Fibroblast of lung (primary cell): ENCODE results near the gene SF3B5. TPM values are rescaled to one million over a fixed set of nuclear protein-coding genes. Genes with fewer than 3 reads are reported as not detected.

ENCODE experiments used
- DNase-seq, 2 donors: peaks; one replicate each; pipeline versions ENCODE4 v3.0.0 to v3.0.0-alpha.2; 2010; ENCODE audit warnings: low read depth in 2 of 2
- H2AFZ ChIP-seq: 2 replicates; pipeline ENCODE4 v1.5.1; 2012; ENCODE audit warnings: low read length, control low read depth, inconsistent platforms
- H3K27ac ChIP-seq: 2 replicates; pipeline ENCODE4 v1.5.1; 2011; ENCODE audit warnings: low read length, control low read depth; ENCODE audit not compliant: insufficient read depth
- H3K27me3 ChIP-seq: 2 replicates; pipeline ENCODE4 v1.5.1; 2011; ENCODE audit warnings: mild to moderate bottlenecking, low read length; ENCODE audit not compliant: control insufficient read depth, insufficient read depth
- H3K36me3 ChIP-seq: 2 replicates; pipeline ENCODE4 v1.5.1; 2011; ENCODE audit warnings: low read length; ENCODE audit not compliant: control insufficient read depth, insufficient read depth
- H3K4me1 ChIP-seq: 2 replicates; pipeline ENCODE4 v1.5.1; 2011; ENCODE audit warnings: low read length; ENCODE audit not compliant: control insufficient read depth, insufficient read depth; ENCODE audit errors: extremely low read depth
- H3K4me2 ChIP-seq: 2 replicates; pipeline ENCODE4 v1.5.1; 2011; ENCODE audit warnings: low read length, control low read depth; ENCODE audit not compliant: insufficient read depth; ENCODE audit errors: extremely low read depth
- H3K4me3 ChIP-seq, 4 experiments: fragments of 200-600 bp in 1 of 4; sonication (generic) in 1 of 4; replicated peaks in 1 of 4; 2 replicates each; pipeline ENCODE4 v1.5.1; 2011 to 2016; ENCODE audit warnings: low read length in 4 of 4, low read depth in 3 of 4, mild to moderate bottlenecking in 3 of 4, control low read depth in 2 of 4, inconsistent platforms in 1 of 4, mixed read lengths in 1 of 4; ENCODE audit not compliant: insufficient read depth in 1 of 4; ENCODE audit errors: control extremely low read depth in 1 of 4
- H3K79me2 ChIP-seq: 2 replicates; pipeline ENCODE4 v1.5.1; 2012; ENCODE audit warnings: mild to moderate bottlenecking, low read length, inconsistent platforms; ENCODE audit not compliant: control insufficient read depth, insufficient read depth
- H3K9ac ChIP-seq: 2 replicates; pipeline ENCODE4 v1.5.1; 2011; ENCODE audit warnings: mild to moderate bottlenecking, low read length, control low read depth; ENCODE audit not compliant: insufficient read depth
- H3K9me3 ChIP-seq: 2 replicates; pipeline ENCODE4 v1.5.1; 2012; ENCODE audit warnings: low read depth, low read length; ENCODE audit not compliant: control insufficient read depth, insufficient read depth
- H4K20me1 ChIP-seq: 2 replicates; pipeline ENCODE4 v1.5.1; 2011; ENCODE audit warnings: low read length; ENCODE audit not compliant: control insufficient read depth, insufficient read depth; ENCODE audit errors: extremely low read depth
- CTCF ChIP-seq, 2 donors: IDR thresholded peaks in 1 of 2; conservative IDR thresholded peaks in 1 of 2; 1 replicate in 1 of 2; 2 replicates in 1 of 2; pipeline ENCODE4 v1.5.1; 2011 to 2012; ENCODE audit warnings: low read length in 2 of 2, control low read depth in 1 of 2, inconsistent platforms in 1 of 2, low read depth in 1 of 2, mild to moderate bottlenecking in 1 of 2
- EZH2 ChIP-seq: IDR thresholded peaks from 2 replicates; pipeline ENCODE4 v1.5.1; 2012; ENCODE audit warnings: low read length, control low read depth, mild to moderate bottlenecking; ENCODE audit errors: missing control alignments
- polyA plus RNA-seq, 2 donors: library from polyadenylated mRNA; depleted of rRNA in 1 of 2; stranded (reverse) in 1 of 2; unstranded in 1 of 2; fragments of >200 nt; gene quantifications; 2 replicates each; pipeline ENCODE4 v1.2.1, GENCODE V29; 2011 to 2012; ENCODE audit warnings: missing spikeins in 1 of 2
- total RNA-seq: library from RNA; depleted of rRNA; stranded (reverse); fragments of >200 nt; gene quantifications from 2 replicates; pipeline ENCODE4 v1.2.1, GENCODE V29; 2014

SF3B5 gene
- total and polyA plus RNA-seq, 2 donors (not counting 1 experiment from before 2014, with no cell fraction given): 75.1 to 148 TPM

DNA sequence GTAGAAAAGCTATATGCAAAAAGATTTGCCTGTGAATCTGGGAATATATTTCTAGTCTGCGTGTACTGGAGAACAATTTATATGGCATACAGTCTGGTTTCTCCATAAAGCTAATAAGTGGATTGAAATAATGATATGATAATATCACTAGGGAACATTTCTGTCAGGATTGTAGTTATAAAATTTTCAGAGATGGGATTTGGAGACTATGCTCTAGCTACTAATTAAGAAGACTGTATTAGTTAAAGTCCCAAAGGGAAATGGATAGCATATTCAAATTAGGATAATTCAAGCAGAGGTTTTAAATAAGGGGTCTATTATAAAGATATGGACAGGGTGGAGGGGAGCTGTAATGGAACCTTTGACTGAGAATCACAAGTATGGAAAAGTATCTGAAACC lies 47.7 kb upstream of the SF3B5 start:
- no peak for DNase-seq
- TF ChIP-seq EZH2: no peak
- TF ChIP-seq CTCF (conservative IDR thresholded peaks at IDR 0.05 in 1 of 2, IDR thresholded peaks at IDR 0.05 in 1 of 2; ENCODE audit: low read depth in 1 of 2, low read length in 2 of 2): no peak
- Histone ChIP-seq H3K36me3 (no peaks in the 10 kb centered on the region), H3K27ac (no peak overlapping the region), H3K9me3 (no peaks in the 10 kb centered on the region), H3K79me2 (no peaks in the 10 kb centered on the region), H3K4me3 (no peak overlapping the region), H2AFZ (no peak overlapping the region), H3K27me3 (no peaks in the 10 kb centered on the region), H3K9ac (no peak overlapping the region), H3K4me2 (no peak overlapping the region), H4K20me1 (no peaks in the 10 kb centered on the region), H3K4me1 (no peaks in the 10 kb centered on the region)

GRCh38 chr6:144141470-144141869 lies 46.1 kb upstream of the SF3B5 start:
- no peaks in the 10 kb centered on the region for H3K36me3 ChIP-seq
- no peaks in the 10 kb centered on the region for H3K4me1 ChIP-seq
- no peak overlapping the region for H2AFZ ChIP-seq
- no peak for DNase-seq
- no peaks in the 10 kb centered on the region for H3K9me3 ChIP-seq
- H3K27me3 ChIP-seq: no peaks in the 10 kb centered on the region
- no peak overlapping the region for H3K4me3 ChIP-seq
- H3K4me2 ChIP-seq: no peak overlapping the region
- no peak for TF ChIP-seq CTCF (conservative IDR thresholded peaks at IDR 0.05 in 1 of 2, IDR thresholded peaks at IDR 0.05 in 1 of 2; ENCODE audit: low read depth in 1 of 2, low read length in 2 of 2)
- no peak for TF ChIP-seq EZH2
- no peak overlapping the region for H3K27ac ChIP-seq
- no peak overlapping the region for H3K9ac ChIP-seq
- H3K79me2 ChIP-seq: no peaks in the 10 kb centered on the region
- no peaks in the 10 kb centered on the region for H4K20me1 ChIP-seq

DNA sequence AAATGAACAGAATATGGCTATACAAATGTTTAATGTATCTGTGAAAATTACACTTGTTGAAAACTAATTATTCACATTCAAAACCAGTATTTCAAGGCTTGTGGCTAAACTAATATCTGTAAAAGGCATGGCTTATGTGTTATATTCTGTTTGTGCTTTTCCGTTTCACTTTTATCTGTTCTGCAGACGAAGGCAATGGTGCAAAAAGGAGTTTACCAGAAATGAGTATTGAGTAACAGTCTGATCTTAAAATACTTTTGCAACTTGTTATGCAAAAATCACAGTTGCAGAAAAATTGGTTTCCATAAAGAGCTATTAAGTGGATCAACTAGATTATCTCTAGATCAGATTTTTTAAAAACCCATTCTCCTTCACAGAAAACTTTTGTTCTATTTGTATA lies 45.5 kb upstream of the SF3B5 start:
- no peak overlapping the region for H3K9ac ChIP-seq
- no peaks in the 10 kb centered on the region for H3K36me3 ChIP-seq
- no peaks in the 10 kb centered on the region for H3K4me1 ChIP-seq
- no peak overlapping the region for H3K4me2 ChIP-seq
- no peak for DNase-seq
- TF ChIP-seq CTCF (conservative IDR thresholded peaks at IDR 0.05 in 1 of 2, IDR thresholded peaks at IDR 0.05 in 1 of 2; ENCODE audit: low read depth in 1 of 2, low read length in 2 of 2) (no peak), EZH2 (no peak)
- H3K4me3 ChIP-seq: no peak overlapping the region
- H3K9me3 ChIP-seq: no peaks in the 10 kb centered on the region
- H2AFZ ChIP-seq: no peak overlapping the region
- no peaks in the 10 kb centered on the region for H3K27me3 ChIP-seq
- H3K27ac ChIP-seq: no peak overlapping the region
- no peaks in the 10 kb centered on the region for H4K20me1 ChIP-seq
- no peaks in the 10 kb centered on the region for H3K79me2 ChIP-seq
